ENCODE measurements around the gene DIP2B. TPM values are rescaled to one million over a fixed set of nuclear protein-coding genes. Genes with fewer than 3 reads are reported as not detected.

Gene DIP2B
- total RNA-seq, 1 experiment from 2014 or later = 26.1 TPM

DNA sequence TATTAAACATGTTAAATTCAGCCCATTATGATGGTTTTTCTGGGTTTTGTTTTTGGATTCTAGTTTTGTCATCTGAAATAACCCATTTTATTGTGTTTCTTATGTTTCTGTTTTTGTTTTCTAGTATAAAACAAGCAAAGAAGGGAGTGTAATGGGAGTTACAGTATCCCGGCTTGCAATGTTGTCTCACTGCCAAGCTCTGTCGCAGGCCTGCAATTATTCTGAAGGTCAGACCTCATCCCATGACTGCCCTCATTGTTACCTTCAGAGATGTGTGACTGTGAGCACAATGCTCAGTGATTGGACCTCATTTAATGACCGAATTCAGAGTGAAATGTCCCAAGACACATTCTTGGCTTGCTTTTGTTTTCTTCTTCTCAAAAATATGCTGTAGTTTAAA, 186.1 kb downstream of the DIP2B start:
- ATAC-seq (no peak), DNase-seq (ENCODE audit: low spot score) (no peak)
- ChIA-PET POLR2A (no interaction called here), CTCF (no interaction called here)
- Mint-ChIP-seq H3K4me3 (no peak overlapping the region), H3K27ac (no peak overlapping the region), H3K4me1 (no peaks in the 10 kb centered on the region), H3K9me3 (no peaks in the 10 kb centered on the region), H3K36me3 (peaks cover 9% of the 10 kb centered on the region), H3K27me3 (ENCODE audit: low read depth) (no peaks in the 10 kb centered on the region)
- TF ChIP-seq, protein P1, sequence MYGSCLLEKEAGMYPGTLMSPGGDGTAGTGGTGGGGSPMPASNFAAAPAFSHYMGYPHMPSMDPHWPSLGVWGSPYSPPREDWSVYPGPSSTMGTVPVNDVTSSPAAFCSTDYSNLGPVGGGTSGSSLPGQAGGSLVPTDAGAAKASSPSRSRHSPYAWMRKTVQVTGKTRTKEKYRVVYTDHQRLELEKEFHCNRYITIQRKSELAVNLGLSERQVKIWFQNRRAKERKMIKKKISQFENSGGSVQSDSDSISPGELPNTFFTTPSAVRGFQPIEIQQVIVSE (CRISPR knock-in tag; IDR thresholded peaks at IDR 0.05; ENCODE audit: borderline replicate concordance) = no peak
- TF ChIP-seq, protein P2, sequence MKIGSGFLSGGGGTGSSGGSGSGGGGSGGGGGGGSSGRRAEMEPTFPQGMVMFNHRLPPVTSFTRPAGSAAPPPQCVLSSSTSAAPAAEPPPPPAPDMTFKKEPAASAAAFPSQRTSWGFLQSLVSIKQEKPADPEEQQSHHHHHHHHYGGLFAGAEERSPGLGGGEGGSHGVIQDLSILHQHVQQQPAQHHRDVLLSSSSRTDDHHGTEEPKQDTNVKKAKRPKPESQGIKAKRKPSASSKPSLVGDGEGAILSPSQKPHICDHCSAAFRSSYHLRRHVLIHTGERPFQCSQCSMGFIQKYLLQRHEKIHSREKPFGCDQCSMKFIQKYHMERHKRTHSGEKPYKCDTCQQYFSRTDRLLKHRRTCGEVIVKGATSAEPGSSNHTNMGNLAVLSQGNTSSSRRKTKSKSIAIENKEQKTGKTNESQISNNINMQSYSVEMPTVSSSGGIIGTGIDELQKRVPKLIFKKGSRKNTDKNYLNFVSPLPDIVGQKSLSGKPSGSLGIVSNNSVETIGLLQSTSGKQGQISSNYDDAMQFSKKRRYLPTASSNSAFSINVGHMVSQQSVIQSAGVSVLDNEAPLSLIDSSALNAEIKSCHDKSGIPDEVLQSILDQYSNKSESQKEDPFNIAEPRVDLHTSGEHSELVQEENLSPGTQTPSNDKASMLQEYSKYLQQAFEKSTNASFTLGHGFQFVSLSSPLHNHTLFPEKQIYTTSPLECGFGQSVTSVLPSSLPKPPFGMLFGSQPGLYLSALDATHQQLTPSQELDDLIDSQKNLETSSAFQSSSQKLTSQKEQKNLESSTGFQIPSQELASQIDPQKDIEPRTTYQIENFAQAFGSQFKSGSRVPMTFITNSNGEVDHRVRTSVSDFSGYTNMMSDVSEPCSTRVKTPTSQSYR (CRISPR knock-in tag; IDR thresholded peaks at IDR 0.05) = no peak
- TF ChIP-seq, protein P3, sequence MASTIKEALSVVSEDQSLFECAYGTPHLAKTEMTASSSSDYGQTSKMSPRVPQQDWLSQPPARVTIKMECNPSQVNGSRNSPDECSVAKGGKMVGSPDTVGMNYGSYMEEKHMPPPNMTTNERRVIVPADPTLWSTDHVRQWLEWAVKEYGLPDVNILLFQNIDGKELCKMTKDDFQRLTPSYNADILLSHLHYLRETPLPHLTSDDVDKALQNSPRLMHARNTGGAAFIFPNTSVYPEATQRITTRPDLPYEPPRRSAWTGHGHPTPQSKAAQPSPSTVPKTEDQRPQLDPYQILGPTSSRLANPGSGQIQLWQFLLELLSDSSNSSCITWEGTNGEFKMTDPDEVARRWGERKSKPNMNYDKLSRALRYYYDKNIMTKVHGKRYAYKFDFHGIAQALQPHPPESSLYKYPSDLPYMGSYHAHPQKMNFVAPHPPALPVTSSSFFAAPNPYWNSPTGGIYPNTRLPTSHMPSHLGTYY (CRISPR knock-in tag; IDR thresholded peaks at IDR 0.05) = no peak
- TF ChIP-seq FOXJ3 (CRISPR knock-in tag; IDR thresholded peaks at IDR 0.05; ENCODE audit: borderline replicate concordance) = no peak
- no peak for TF ChIP-seq RELA (CRISPR knock-in tag; IDR thresholded peaks at IDR 0.05; ENCODE audit: borderline replicate concordance)
- TF ChIP-seq, protein P4, sequence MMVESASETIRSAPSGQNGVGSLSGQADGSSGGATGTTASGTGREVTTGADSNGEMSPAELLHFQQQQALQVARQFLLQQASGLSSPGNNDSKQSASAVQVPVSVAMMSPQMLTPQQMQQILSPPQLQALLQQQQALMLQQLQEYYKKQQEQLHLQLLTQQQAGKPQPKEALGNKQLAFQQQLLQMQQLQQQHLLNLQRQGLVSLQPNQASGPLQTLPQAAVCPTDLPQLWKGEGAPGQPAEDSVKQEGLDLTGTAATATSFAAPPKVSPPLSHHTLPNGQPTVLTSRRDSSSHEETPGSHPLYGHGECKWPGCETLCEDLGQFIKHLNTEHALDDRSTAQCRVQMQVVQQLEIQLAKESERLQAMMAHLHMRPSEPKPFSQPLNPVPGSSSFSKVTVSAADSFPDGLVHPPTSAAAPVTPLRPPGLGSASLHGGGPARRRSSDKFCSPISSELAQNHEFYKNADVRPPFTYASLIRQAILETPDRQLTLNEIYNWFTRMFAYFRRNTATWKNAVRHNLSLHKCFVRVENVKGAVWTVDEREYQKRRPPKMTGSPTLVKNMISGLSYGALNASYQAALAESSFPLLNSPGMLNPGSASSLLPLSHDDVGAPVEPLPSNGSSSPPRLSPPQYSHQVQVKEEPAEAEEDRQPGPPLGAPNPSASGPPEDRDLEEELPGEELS (CRISPR knock-in tag; IDR thresholded peaks at IDR 0.05) = no peak
- no peak for TF ChIP-seq CBFB (CRISPR knock-in tag; IDR thresholded peaks at IDR 0.05; ENCODE audit: low read depth)
- no peak for TF ChIP-seq IRF2 (CRISPR knock-in tag; IDR thresholded peaks at IDR 0.05; ENCODE audit: borderline replicate concordance, low read depth)
- TF ChIP-seq, protein P5, sequence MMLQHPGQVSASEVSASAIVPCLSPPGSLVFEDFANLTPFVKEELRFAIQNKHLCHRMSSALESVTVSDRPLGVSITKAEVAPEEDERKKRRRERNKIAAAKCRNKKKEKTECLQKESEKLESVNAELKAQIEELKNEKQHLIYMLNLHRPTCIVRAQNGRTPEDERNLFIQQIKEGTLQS (CRISPR knock-in tag; conservative IDR thresholded peaks at IDR 0.05) = no peak
- TF ChIP-seq MXD4 (CRISPR knock-in tag; IDR thresholded peaks at IDR 0.05; ENCODE audit: borderline replicate concordance) = no peak
- TF ChIP-seq NFYB (CRISPR knock-in tag; conservative IDR thresholded peaks at IDR 0.05; ENCODE audit: low read depth) = no peak
- TF ChIP-seq, protein P6, sequence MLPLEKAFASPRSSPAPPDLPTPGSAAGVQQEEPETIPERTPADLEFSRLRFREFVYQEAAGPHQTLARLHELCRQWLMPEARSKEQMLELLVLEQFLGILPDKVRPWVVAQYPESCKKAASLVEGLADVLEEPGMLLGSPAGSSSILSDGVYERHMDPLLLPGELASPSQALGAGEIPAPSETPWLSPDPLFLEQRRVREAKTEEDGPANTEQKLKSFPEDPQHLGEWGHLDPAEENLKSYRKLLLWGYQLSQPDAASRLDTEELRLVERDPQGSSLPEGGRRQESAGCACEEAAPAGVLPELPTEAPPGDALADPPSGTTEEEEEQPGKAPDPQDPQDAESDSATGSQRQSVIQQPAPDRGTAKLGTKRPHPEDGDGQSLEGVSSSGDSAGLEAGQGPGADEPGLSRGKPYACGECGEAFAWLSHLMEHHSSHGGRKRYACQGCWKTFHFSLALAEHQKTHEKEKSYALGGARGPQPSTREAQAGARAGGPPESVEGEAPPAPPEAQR (CRISPR knock-in tag; IDR thresholded peaks at IDR 0.05) = no peak

DNA sequence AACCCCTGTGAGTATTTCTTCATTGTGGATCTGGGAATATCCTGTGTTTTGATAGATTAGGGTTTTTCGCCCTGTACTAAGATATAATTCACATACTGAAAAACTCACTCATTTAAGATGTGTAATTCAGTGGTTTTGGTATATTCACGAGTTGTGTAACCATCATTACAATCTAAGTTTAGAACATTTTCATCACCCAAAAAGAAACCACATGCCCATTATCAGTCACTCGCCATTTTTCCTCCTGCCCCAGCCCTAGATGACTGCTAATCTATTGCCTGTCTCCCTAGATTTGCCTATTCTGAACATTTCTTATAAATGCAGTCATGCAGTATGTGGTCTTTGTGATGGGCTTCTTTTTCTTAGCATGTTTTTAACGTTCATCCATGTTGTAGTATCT, 191.2 kb downstream of the DIP2B start:
- TF ChIP-seq HMGA2 (CRISPR knock-in tag; IDR thresholded peaks at IDR 0.05) (no peak), NR3C1 (CRISPR knock-in tag; conservative IDR thresholded peaks at IDR 0.05; ENCODE audit: low read depth) (no peak), ZNF396 (CRISPR knock-in tag; IDR thresholded peaks at IDR 0.05; ENCODE audit: borderline replicate concordance) (no peak)
- ATAC-seq = no peak
- ChIA-PET POLR2A (no interaction called here), CTCF (no interaction called here)
- no peaks in the 10 kb centered on the region for H3K9me3 Mint-ChIP-seq
- H3K36me3 Mint-ChIP-seq = peaks cover 27% of the 10 kb centered on the region
- H3K4me1 Mint-ChIP-seq = no peaks in the 10 kb centered on the region
- no peaks in the 10 kb centered on the region for H3K27me3 Mint-ChIP-seq (ENCODE audit: low read depth)
- no peak overlapping the region for H3K4me3 Mint-ChIP-seq
- no peak overlapping the region for H3K27ac Mint-ChIP-seq
- DNase-seq (ENCODE audit: low spot score) = no peak
